Testis (tissue), 3 donors: ENCODE data around the gene CD48. TPM values are rescaled to one million over a fixed set of nuclear protein-coding genes. Genes with fewer than 3 reads are reported as not detected.
"Not testable (repeated sequence)": the region's sequence is repeated elsewhere in the genome, so short reads cannot be mapped to it uniquely, and the experiment has no call there.

ENCODE experiments used
- DNase-seq: peaks from one replicate; pipeline ENCODE4 v3.0.0-alpha.2; 2019
- H3K27ac ChIP-seq, 2 donors: fragments of 200-600 bp; sonication (generic); one replicate each; pipeline ENCODE4 v1.5.1; 2019
- H3K27me3 ChIP-seq: fragments of 200-600 bp; sonication (generic); one replicate; pipeline ENCODE4 v1.5.1; 2019
- H3K36me3 ChIP-seq: fragments of 200-600 bp; sonication (generic); one replicate; pipeline ENCODE4 v1.5.1; 2017; ENCODE audit warnings: low read depth; ENCODE audit errors: missing control alignments
- H3K4me1 ChIP-seq: fragments of 200-600 bp; sonication (generic); one replicate; pipeline ENCODE4 v1.5.1; 2019
- H3K4me3 ChIP-seq, 2 donors: fragments of 200-600 bp; sonication (generic); one replicate each; pipeline ENCODE4 v1.5.1; 2017 to 2019
- H3K9me3 ChIP-seq: fragments of 200-600 bp; sonication (generic); one replicate; pipeline ENCODE4 v1.5.1; 2017
- CTCF ChIP-seq, 3 experiments: fragments of 450-650 bp in 2 of 3; fragments of 200-600 bp in 1 of 3; sonication (generic) in 1 of 3; IDR thresholded peaks; one replicate each; pipeline ENCODE4 v1.5.1; 2016 to 2019; ENCODE audit warnings: antibody characterized with exemption in 3 of 3, mild to moderate bottlenecking in 2 of 3, moderate library complexity in 1 of 3
- POLR2A ChIP-seq: fragments of 450-650 bp; IDR thresholded peaks from one replicate; pipeline ENCODE4 v1.6.1; 2017; ENCODE audit warnings: antibody characterized with exemption, mild to moderate bottlenecking, moderate library complexity
- WGBS, 2 donors: methylation state at CpG; one replicate each; pipeline ENCODE4 v1.1.5; 2018; 5-methylcytosine and 5-hydroxymethylcytosine counted together
- intact Hi-C: fragments of 100-400 bp; cut with DNase I; formaldehyde crosslinking; loops from one replicate; pipeline ENCODE4 v1.15.1; 2023; ENCODE audit warnings: low total_unique reads
- polyA plus RNA-seq: library from polyadenylated mRNA; stranded (reverse); fragments of 350-450 nt; fragmentation: Illumina TruSeq; extraction: RNeasy Lipid Tissue Mini Kit (QIAGEN cat#74804); gene quantifications from one replicate; pipeline ENCODE4 v1.2.3, GENCODE V29; 2014; ENCODE audit warnings: low read depth, low replicate concordance; ENCODE audit not compliant: insufficient read depth
- total RNA-seq, 2 donors: library from RNA; depleted of rRNA; stranded (reverse); fragments of >200 nt; gene quantifications; one replicate each; pipeline ENCODE4 v1.2.3, GENCODE V29; 2016

The CD48 gene
- total and polyA plus RNA-seq, 3 donors from 2014 or later: 0.63 to 6.1 (median 1.4) TPM

- 85 to 86% methylated on average over 8 of the region's 8 CpGs for WGBS, 2 donors
- H3K27me3 ChIP-seq: no peaks in the 10 kb centered on the region
- H3K4me1 ChIP-seq: no peaks in the 10 kb centered on the region
- TF ChIP-seq POLR2A: no peak
- no peak for TF ChIP-seq CTCF (IDR thresholded peaks at IDR 0.05)
- intact Hi-C loops: no loop called here
- H3K27ac ChIP-seq: no peak overlapping the region
- no peak overlapping the region for H3K4me3 ChIP-seq
- H3K36me3 ChIP-seq: no peaks in the 10 kb centered on the region
- DNase-seq: no peak
- no peaks in the 10 kb centered on the region for H3K9me3 ChIP-seq
Observed at GRCh38 chr1:160707236-160708064, 4.2 kb downstream of the CD48 start.

GRCh38 chr1:160706526-160707235 is 4.9 kb downstream of the CD48 start:
- Histone ChIP-seq H3K4me1 (no peaks in the 10 kb centered on the region), H3K36me3 (no peaks in the 10 kb centered on the region), H3K9me3 (no peaks in the 10 kb centered on the region), H3K27ac (no peak overlapping the region), H3K4me3 (no peak overlapping the region), H3K27me3 (no peaks in the 10 kb centered on the region)
- 45 to 57% methylated on average over 4 of the region's 4 CpGs for WGBS, 2 donors
- no peak for DNase-seq
- intact Hi-C loops: no loop called here
- TF ChIP-seq POLR2A (no peak), CTCF (IDR thresholded peaks at IDR 0.05) (no peak)

GRCh38 chr1:160705742-160706141 is 5.9 kb downstream of the CD48 start:
- no peak for DNase-seq
- no peak overlapping the region for H3K4me3 ChIP-seq
- H3K36me3 ChIP-seq: no peaks in the 10 kb centered on the region
- no peaks in the 10 kb centered on the region for H3K27me3 ChIP-seq
- no peaks in the 10 kb centered on the region for H3K9me3 ChIP-seq
- H3K4me1 ChIP-seq: no peaks in the 10 kb centered on the region
- TF ChIP-seq CTCF (IDR thresholded peaks at IDR 0.05): no peak
- no peak for TF ChIP-seq POLR2A
- intact Hi-C loops: no loop called here
- no peak overlapping the region for H3K27ac ChIP-seq

- H3K4me1 ChIP-seq, H3K9me3 ChIP-seq, H3K27me3 ChIP-seq, H3K36me3 ChIP-seq, intact Hi-C loops, DNase-seq, H3K27ac ChIP-seq, H3K4me3 ChIP-seq: not testable (repeated sequence)
- 88 to 91% methylated on average over 3 of the region's 3 CpGs for WGBS, 2 donors
Observed at GRCh38 chr1:160705212-160705621, 6.4 kb downstream of the CD48 start.

- TF ChIP-seq CTCF (IDR thresholded peaks at IDR 0.05): no peak
- Histone ChIP-seq H3K36me3 (no peaks in the 10 kb centered on the region), H3K9me3 (no peaks in the 10 kb centered on the region), H3K4me1 (no peaks in the 10 kb centered on the region), H3K27ac (no peak overlapping the region), H3K27me3 (no peaks in the 10 kb centered on the region), H3K4me3 (no peak overlapping the region)
- no peak for DNase-seq
- WGBS, 2 donors: 84 to 85% methylated on average over 4 of the region's 4 CpGs
- intact Hi-C loops: no loop called here
Observed at GRCh38 chr1:160704250-160704649, 7.4 kb downstream of the CD48 start.
